GM12875 (cell line): Measurements from ENCODE around the gene TRNT1.

Source experiments
- H3K4me3 ChIP-seq: one replicate; pipeline ENCODE4 v1.5.1; 2011; ENCODE audit warnings: low read depth, low read length, control low read depth
- CTCF ChIP-seq: IDR thresholded peaks from 2 replicates; pipeline ENCODE4 v1.5.1; 2011; ENCODE audit warnings: low read depth, mild to moderate bottlenecking, control low read depth, inconsistent platforms, low read length, moderate library complexity, borderline replicate concordance; ENCODE audit not compliant: insufficient read depth

TRNT1 gene

GRCh38 chr3:3133500-3133899 lies 6.8 kb downstream of the TRNT1 start:
- no peak for TF ChIP-seq CTCF
- H3K4me3 ChIP-seq = no peak overlapping the region

- no peak for TF ChIP-seq CTCF
- H3K4me3 ChIP-seq = no peak overlapping the region
Observed at GRCh38 chr3:3134750-3135448, 8.2 kb downstream of the TRNT1 start.

- TF ChIP-seq CTCF = no peak
- no peak overlapping the region for H3K4me3 ChIP-seq
Observed at GRCh38 chr3:3137526-3137925, 10.8 kb downstream of the TRNT1 start.

GRCh38 chr3:3141939-3142338 lies 15.2 kb downstream of the TRNT1 start:
- H3K4me3 ChIP-seq = no peak overlapping the region
- no peak for TF ChIP-seq CTCF

- no peak overlapping the region for H3K4me3 ChIP-seq
- no peak for TF ChIP-seq CTCF
Observed at GRCh38 chr3:3145831-3146230, 19.1 kb downstream of the TRNT1 start.

GRCh38 chr3:3149560-3149959 lies 22.8 kb downstream of the TRNT1 start:
- no peak overlapping the region for H3K4me3 ChIP-seq
- TF ChIP-seq CTCF = no peak

- TF ChIP-seq CTCF = no peak
- H3K4me3 ChIP-seq = no peak overlapping the region
Observed at GRCh38 chr3:3151513-3151912, 24.8 kb downstream of the TRNT1 start.
